ENCODE results near the gene CEACAM16.

DNA sequence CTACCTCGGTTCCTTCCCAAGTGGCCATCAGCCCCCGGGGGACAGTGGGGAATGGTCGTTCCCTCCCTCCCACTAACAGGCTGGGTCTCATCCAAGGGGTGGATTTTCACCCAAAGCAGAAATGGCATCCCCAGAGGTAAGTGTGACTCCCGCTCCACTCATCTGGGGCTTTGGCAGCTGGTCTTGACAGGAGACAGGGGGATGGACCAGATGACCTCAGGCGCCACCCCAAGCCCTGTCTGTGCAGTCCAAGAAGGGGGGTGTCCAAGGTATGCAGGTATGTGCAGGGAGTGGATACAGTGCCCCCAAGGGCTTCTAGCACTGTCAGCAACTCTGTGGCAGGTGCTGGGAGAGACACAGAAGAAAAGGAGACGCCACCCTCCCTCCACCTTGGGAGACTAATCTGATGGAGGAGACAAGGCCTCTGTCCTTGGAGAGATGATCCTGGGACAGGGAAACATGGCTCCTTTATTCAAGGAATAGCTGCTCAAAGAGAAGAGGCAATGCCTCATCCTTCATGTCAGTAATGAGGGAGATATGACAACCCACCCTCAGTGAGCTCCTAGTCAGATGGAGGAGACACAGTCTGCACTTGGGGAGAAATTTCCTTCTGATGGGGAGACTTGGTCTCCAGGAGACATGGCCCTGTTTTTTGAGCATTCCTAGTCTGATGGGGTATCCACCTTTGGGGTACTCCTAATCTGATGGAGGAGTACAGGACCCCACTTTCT, 7.7 kb downstream of the CEACAM16 start:
- TF ChIP-seq SIN3A (IDR thresholded peaks at IDR 0.05; ENCODE audit: low read depth) (no peak), CEBPB (IDR thresholded peaks at IDR 0.05; ENCODE audit: low read depth) (no peak), EZH2 (IDR thresholded peaks at IDR 0.05) (no peak)

Measured in HCT116 (cell line).